ENCODE data around the gene HEXIM2. TPM values are rescaled to one million over a fixed set of nuclear protein-coding genes. Genes with fewer than 3 reads are reported as not detected.

HEXIM2 gene
- total and polyA plus RNA-seq, 2 of the 4 experiments (the other 2 are of a cell fraction), result 4.5 to 6.1 TPM

GRCh38 chr17:45147581-45148182, 14.0 kb upstream of the HEXIM2 start:
- POLR2A ChIA-PET (ENCODE audit: unreplicated experiment), result interaction anchor here (0.5 to 4.9 kb wide), 10 partner anchors 11 to 235 kb away, joined by 3 to 53 read pairs (median 4); partner anchors contain the start of genes ACBD4, HEXIM2 and MAP3K14
- Histone ChIP-seq H3K56ac (ENCODE audit: extremely low read depth, insufficient read depth, low read length) (peak overlapping the region; percentile 98), H3K27ac (ENCODE audit: insufficient read depth, low read length) (peak overlapping the region; percentile 90), H2AFZ (replicated peaks; ENCODE audit: low read length, poor library complexity) (peak overlapping the region; percentile 84), H3K9me3 (ENCODE audit: control insufficient read depth, insufficient read depth, low read length) (no peaks in the 10 kb centered on the region), H3K9ac (ENCODE audit: low read depth, low read length) (peak overlapping the region; percentile 70), H3K4me3 (ENCODE audit: insufficient read depth, low read depth, low read length) (peak overlapping the region; percentile 56), H4K8ac (ENCODE audit: low read depth in 2 of 2, low read length in 2 of 2) (peak overlapping the region; percentile 77 to 95), H2BK15ac (ENCODE audit: low read depth, low read length) (peak overlapping the region; percentile 51; the same call in 2 of the 3 replicates), H3K4me2 (ENCODE audit: low read depth, low read length) (peak overlapping the region; percentile 48), H3K4me1 (ENCODE audit: control insufficient read depth, insufficient read depth, low read length) (peaks cover 19% of the 10 kb centered on the region), H2AK5ac (ENCODE audit: low read depth, low read length) (peak overlapping the region; percentile 23; the same call in 1 of the 2 replicates), H3K27me3 (ENCODE audit: control insufficient read depth, insufficient read depth, low read length) (no peaks in the 10 kb centered on the region), H4K91ac (ENCODE audit: insufficient read depth, low read depth, low read length) (peak overlapping the region; percentile 89), H4K5ac (ENCODE audit: low read depth, low read length) (peak overlapping the region; percentile 72), H4K20me1 (ENCODE audit: insufficient read depth, low read length) (peaks cover 37% of the 10 kb centered on the region), H3K4ac (ENCODE audit: low read depth, low read length) (peak overlapping the region; percentile 93), H3K79me1 (ENCODE audit: low read depth in 1 of 2, low read length in 2 of 2) (peaks cover 7 to 46% of the 10 kb centered on the region in 2 experiments; a peak in 2 of 4 replicates), H3K9me1 (ENCODE audit: insufficient read depth, low read length) (peaks cover 18% of the 10 kb centered on the region), H3K18ac (ENCODE audit: low read depth, low read length) (peak overlapping the region; percentile 63), H3K23ac (ENCODE audit: low read depth, low read length) (peak overlapping the region; percentile 64; the same call in 1 of the 2 replicates), H2BK120ac (ENCODE audit: low read depth, low read length) (peak overlapping the region; percentile 94), H3K14ac (replicated peaks; ENCODE audit: low read depth, low read length) (peak overlapping the region; percentile 97), H2BK5ac (ENCODE audit: low read depth, low read length, poor library complexity, severe bottlenecking) (peak overlapping the region; percentile 93), H3K36me3 (ENCODE audit: control insufficient read depth, insufficient read depth, low read length) (0 out of 2 replicates have a peak, but pooled peaks cover 2% of the 10 kb centered on the region), H2AK9ac (replicated peaks; ENCODE audit: low read depth, low read length, poor library complexity) (peak overlapping the region; percentile 80), H2BK20ac (ENCODE audit: low read depth, low read length) (peak overlapping the region; percentile 96)
- 0 out of 2 replicates have a peak, but pooled peaks have one; percentile 0 for TF ChIP-seq FOS (IDR thresholded peaks at IDR 0.05; ENCODE audit: low read depth, low read length)
- peak; percentile 97 for TF ChIP-seq BHLHE40 (IDR thresholded peaks at IDR 0.05; ENCODE audit: low read depth, low read length)
- TF ChIP-seq CEBPB (IDR thresholded peaks at IDR 0.05; ENCODE audit: low read depth, low read length), result no peak
- TF ChIP-seq CHD1 (IDR thresholded peaks at IDR 0.05; ENCODE audit: low read depth, low read length), result peak; percentile 96; the same call in 1 of the 2 replicates
- CTCF ChIA-PET, result interaction anchor here (0.7 to 4.7 kb wide), 4 partner anchors 12 to 177 kb away, joined by 3 to 60 read pairs (median 18); partner anchors contain the start of gene ACBD4
- in situ Hi-C loops (cut with MboI; ENCODE audit: low sequenced_read_pairs) (no loop called here), dilution Hi-C loops (cut with HindIII; ENCODE audit: low sequenced_read_pairs, unreplicated experiment) (no loop called here), intact Hi-C loops (cut with micrococcal nuclease) (no loop called here)
- WGBS, 2 experiments (ENCODE audit: extremely low coverage in 2 of 2, insufficient read length in 1 of 2), result 1% methylated on average over 20 of the region's 38 CpGs; no CpG with 5 or more reads in 1 of the 2 experiments
- DNase-seq, result peak; percentile 97
- BruUV-seq (replicated peaks), result no TSS peak
- ATAC-seq (ENCODE audit: low read depth), result peak; percentile 8

Measured in IMR-90 (cell line).